ENCODE measurements around the gene LMO1.

LMO1 gene

DNA sequence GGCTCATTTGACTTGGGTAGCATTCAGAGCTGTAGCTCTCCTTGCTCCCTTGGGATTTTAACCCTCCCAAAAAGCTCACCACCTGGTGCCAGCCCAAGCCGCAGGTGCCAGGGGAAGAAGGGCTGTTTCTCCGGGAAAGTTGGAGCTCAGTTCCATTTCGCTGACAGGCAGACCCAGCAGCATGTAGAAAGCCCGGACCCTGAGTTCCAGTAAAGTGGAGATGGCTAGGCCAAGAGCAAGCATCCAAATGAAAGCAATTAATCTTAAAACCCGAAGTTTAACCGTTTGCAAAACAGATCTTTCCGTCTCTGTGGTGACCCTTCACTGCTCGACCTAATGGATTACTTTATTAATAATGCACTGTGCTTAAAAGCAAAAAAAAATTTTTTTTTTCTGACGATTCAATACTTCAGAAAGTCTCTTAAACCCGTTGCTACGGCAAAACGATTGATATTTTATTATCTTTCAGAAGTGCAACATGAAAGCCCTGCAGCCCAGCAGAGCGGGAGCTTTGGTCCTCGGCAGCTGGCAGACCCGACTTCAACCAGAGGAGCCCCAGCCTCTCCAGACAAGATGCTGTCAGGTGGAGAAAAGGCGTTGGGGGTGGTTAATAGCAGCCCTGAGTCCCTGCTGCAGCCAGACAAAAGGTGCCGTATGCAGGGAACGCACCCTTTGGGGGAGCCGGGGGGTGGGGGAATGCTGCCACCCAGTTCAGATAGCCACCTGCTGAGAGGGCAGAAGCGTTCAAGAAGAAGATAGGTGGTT, 3.3 kb downstream of the LMO1 start:
- H3K4me3 Mint-ChIP-seq: no peak overlapping the region
- H3K36me3 Mint-ChIP-seq (ENCODE audit: low read depth): no peaks in the 10 kb centered on the region
- H3K9me3 Mint-ChIP-seq: no peaks in the 10 kb centered on the region
- peaks cover 54% of the 10 kb centered on the region for H3K27me3 Mint-ChIP-seq (ENCODE audit: low read depth, poor library complexity)
- TF ChIP-seq, protein P1, sequence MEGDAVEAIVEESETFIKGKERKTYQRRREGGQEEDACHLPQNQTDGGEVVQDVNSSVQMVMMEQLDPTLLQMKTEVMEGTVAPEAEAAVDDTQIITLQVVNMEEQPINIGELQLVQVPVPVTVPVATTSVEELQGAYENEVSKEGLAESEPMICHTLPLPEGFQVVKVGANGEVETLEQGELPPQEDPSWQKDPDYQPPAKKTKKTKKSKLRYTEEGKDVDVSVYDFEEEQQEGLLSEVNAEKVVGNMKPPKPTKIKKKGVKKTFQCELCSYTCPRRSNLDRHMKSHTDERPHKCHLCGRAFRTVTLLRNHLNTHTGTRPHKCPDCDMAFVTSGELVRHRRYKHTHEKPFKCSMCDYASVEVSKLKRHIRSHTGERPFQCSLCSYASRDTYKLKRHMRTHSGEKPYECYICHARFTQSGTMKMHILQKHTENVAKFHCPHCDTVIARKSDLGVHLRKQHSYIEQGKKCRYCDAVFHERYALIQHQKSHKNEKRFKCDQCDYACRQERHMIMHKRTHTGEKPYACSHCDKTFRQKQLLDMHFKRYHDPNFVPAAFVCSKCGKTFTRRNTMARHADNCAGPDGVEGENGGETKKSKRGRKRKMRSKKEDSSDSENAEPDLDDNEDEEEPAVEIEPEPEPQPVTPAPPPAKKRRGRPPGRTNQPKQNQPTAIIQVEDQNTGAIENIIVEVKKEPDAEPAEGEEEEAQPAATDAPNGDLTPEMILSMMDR (IDR thresholded peaks at IDR 0.05): no peak
- H3K27ac Mint-ChIP-seq: no peak overlapping the region
- peaks cover 11% of the 10 kb centered on the region for H3K4me1 Mint-ChIP-seq
- no peak for DNase-seq

DNA sequence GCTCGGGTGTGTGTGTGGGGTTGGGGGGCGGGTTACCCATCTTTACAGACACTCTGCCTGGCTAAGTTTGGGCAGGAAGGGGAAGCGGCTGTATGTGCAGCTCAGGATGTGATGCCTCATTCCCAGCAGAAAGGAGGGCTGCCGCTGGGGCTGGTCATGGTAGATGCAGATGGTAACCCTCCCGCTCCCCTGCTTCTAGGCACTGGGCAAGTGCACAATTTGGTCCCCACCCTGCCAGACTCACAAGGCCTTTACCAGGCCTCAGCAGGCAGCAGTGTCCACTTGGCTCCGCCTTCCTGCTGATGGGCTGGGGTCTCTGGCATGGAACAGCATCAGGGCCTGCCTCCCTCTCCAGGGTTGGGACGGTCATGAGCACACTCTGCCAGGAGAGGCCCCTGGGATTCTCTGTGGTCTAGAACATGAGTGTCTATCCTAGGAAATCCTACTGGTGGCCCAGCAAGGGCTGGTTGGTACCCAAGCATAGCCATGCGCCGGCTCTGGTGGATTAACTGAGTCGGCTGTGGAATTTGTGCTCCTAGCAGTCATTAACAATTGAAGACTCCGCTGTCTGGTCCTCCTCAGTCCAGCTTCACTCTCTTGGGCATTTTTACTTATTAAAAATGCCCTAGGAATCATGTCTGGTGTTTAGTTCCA, 4.2 kb downstream of the LMO1 start:
- no peaks in the 10 kb centered on the region for H3K36me3 Mint-ChIP-seq (ENCODE audit: low read depth)
- peaks cover 11% of the 10 kb centered on the region for H3K4me1 Mint-ChIP-seq
- no peak overlapping the region for H3K27ac Mint-ChIP-seq
- H3K9me3 Mint-ChIP-seq: no peaks in the 10 kb centered on the region
- TF ChIP-seq, protein P1 (IDR thresholded peaks at IDR 0.05): no peak
- peaks cover 50% of the 10 kb centered on the region for H3K27me3 Mint-ChIP-seq (ENCODE audit: low read depth, poor library complexity)
- no peak for DNase-seq
- H3K4me3 Mint-ChIP-seq: no peak overlapping the region

DNA sequence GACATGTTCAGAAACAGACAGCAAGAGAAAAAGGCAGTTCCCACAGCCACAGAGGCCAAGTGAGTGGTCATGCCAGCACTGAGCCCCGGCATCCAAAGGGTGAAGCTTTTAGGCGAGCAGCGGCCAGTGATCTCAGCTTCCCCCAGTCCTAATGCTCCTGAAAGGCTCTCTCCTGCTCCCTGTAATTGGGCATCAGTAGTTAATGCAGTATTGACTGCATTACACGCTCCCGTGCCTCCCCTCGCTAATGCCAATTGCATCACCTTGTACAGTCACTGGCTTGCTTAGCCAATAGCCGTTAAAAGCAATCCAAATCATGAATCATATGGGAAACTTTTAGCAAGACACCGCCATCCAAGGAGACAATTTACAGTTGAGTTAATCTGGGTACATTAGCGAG, 4.9 kb downstream of the LMO1 start:
- Mint-ChIP-seq H3K27ac (no peak overlapping the region), H3K9me3 (no peaks in the 10 kb centered on the region), H3K4me3 (no peak overlapping the region), H3K4me1 (peaks cover 9% of the 10 kb centered on the region), H3K36me3 (ENCODE audit: low read depth) (no peaks in the 10 kb centered on the region), H3K27me3 (ENCODE audit: low read depth, poor library complexity) (peaks cover 44% of the 10 kb centered on the region)
- no peak for DNase-seq
- TF ChIP-seq, protein P1 (IDR thresholded peaks at IDR 0.05): no peak

DNA sequence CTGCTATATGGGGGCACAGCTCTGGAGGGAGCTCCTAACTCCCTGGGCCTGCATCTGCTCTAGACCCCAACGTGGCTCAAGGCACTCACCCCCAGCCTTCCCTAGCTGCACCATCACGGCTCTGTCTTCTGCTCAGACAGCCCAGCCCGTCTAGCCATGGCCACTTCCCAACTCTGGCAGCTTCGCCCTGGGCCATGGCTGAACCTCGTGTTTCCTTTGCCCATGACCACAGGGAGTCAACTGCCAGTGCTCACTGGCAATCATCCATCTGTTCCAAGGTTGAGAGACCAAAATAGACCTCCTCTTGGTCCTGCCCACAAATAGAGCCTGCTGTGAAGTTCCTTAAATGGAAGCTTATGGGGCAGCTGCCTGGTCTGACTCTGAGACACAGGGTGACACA, 5.4 kb downstream of the LMO1 start:
- Mint-ChIP-seq H3K27me3 (ENCODE audit: low read depth, poor library complexity) (peaks cover 39% of the 10 kb centered on the region), H3K36me3 (ENCODE audit: low read depth) (no peaks in the 10 kb centered on the region), H3K4me3 (no peak overlapping the region), H3K9me3 (no peaks in the 10 kb centered on the region), H3K27ac (no peak overlapping the region), H3K4me1 (peaks cover 5% of the 10 kb centered on the region)
- TF ChIP-seq, protein P1 (IDR thresholded peaks at IDR 0.05): no peak
- DNase-seq: no peak

DNA sequence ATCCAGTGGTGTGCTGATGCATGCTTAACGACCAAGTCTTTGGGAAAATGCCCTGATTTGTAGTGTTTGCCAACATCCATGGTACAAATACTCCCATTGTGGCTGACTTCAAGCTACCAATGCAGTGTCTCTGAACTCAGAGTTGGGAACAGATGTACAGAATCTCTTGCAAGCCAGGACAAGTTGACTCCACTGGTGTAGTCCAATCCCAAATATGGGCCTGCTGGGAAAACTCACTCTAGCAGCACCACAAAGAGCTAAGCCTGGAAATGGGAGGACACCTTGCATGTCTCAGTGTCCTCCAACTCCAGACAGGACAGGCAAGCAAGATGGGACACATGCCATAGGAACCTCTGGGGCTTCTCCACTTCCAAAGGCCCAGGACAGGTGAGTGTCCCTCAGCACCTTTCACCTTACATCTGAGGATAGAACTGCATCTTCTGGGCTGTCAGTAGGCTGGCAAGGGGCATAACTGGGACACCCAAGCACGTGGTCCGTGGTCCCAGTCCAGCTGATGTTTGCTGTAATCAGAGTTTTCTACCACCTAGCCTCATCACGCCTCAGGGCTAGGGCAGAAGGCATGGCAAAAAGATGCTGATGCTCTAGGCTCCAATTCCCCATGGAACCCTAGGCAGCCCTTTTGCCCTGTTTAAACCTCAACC, 6.5 kb downstream of the LMO1 start:
- H3K36me3 Mint-ChIP-seq (ENCODE audit: low read depth): no peaks in the 10 kb centered on the region
- H3K9me3 Mint-ChIP-seq: no peaks in the 10 kb centered on the region
- DNase-seq: no peak
- H3K27ac Mint-ChIP-seq: no peak overlapping the region
- TF ChIP-seq, protein P1 (IDR thresholded peaks at IDR 0.05): no peak
- peaks cover 34% of the 10 kb centered on the region for H3K27me3 Mint-ChIP-seq (ENCODE audit: low read depth, poor library complexity)
- H3K4me1 Mint-ChIP-seq: no peaks in the 10 kb centered on the region
- H3K4me3 Mint-ChIP-seq: no peak overlapping the region
